Measurements from ENCODE around the gene RBMS1. TPM values are rescaled to one million over a fixed set of nuclear protein-coding genes. Genes with fewer than 3 reads are reported as not detected.
A peak's percentile ranks its signal among the peaks of the same experiment; 100 is the strongest.

Gene RBMS1
- total and polyA plus RNA-seq, 2 of the 4 experiments (the other 2 are of a cell fraction) = 43.5 to 64.9 TPM

GRCh38 chr2:160420711-160421110, 72.9 kb downstream of the RBMS1 start:
- H3K14ac ChIP-seq (replicated peaks; ENCODE audit: low read depth, low read length) = no peak overlapping the region; the same call in 1 of the 2 replicates
- intact Hi-C loops (cut with micrococcal nuclease) = no loop called here
- peak overlapping the region; percentile 36; the same call in 1 of the 3 replicates for H2BK15ac ChIP-seq (ENCODE audit: low read depth, low read length)
- peak overlapping the region in 1 of 2 experiments; percentile 61; a peak in 1 of 4 replicates for H4K8ac ChIP-seq (ENCODE audit: low read depth in 2 of 2, low read length in 2 of 2)
- DNase-seq = no peak
- CTCF ChIA-PET = no interaction called here
- no TSS peak for BruUV-seq (replicated peaks)
- in situ Hi-C loops (cut with MboI; ENCODE audit: low sequenced_read_pairs) = no loop called here
- ATAC-seq (ENCODE audit: low read depth) = no peak
- no peaks in the 10 kb centered on the region; the same call in 1 of the 2 replicates for H3K36me3 ChIP-seq (ENCODE audit: control insufficient read depth, insufficient read depth, low read length)
- peak overlapping the region; percentile 59 for H2BK5ac ChIP-seq (ENCODE audit: low read depth, low read length, poor library complexity, severe bottlenecking)
- H4K5ac ChIP-seq (ENCODE audit: low read depth, low read length) = peak overlapping the region; percentile 80; the same call in 1 of the 2 replicates
- no CpG with 5 or more reads among the region's 4 CpGs for WGBS, 2 experiments (ENCODE audit: extremely low coverage in 2 of 2, insufficient read length in 1 of 2)
- H3K27me3 ChIP-seq (ENCODE audit: control insufficient read depth, insufficient read depth, low read length) = no peaks in the 10 kb centered on the region
- no peak overlapping the region for H3K56ac ChIP-seq (ENCODE audit: extremely low read depth, insufficient read depth, low read length)
- peaks cover 19 to 58% of the 10 kb centered on the region in 2 experiments for H3K79me1 ChIP-seq (ENCODE audit: low read depth in 1 of 2, low read length in 2 of 2)
- peak overlapping the region; percentile 9; the same call in 1 of the 2 replicates for H3K23ac ChIP-seq (ENCODE audit: low read depth, low read length)
- H3K27ac ChIP-seq (ENCODE audit: insufficient read depth, low read length) = peak overlapping the region; percentile 57; the same call in 1 of the 2 replicates
- H3K9ac ChIP-seq (ENCODE audit: low read depth, low read length) = no peak overlapping the region; the same call in 1 of the 2 replicates
- peaks cover 13% of the 10 kb centered on the region for H3K9me1 ChIP-seq (ENCODE audit: insufficient read depth, low read length)
- no peak overlapping the region for H4K91ac ChIP-seq (ENCODE audit: insufficient read depth, low read depth, low read length)
- H2BK120ac ChIP-seq (ENCODE audit: low read depth, low read length) = no peak overlapping the region
- H3K4me1 ChIP-seq (ENCODE audit: control insufficient read depth, insufficient read depth, low read length) = peaks cover 19% of the 10 kb centered on the region
- H3K4me2 ChIP-seq (ENCODE audit: low read depth, low read length) = peak overlapping the region; percentile 62; the same call in 1 of the 2 replicates
- no peak for TF ChIP-seq FOS (IDR thresholded peaks at IDR 0.05; ENCODE audit: low read depth, low read length)
- no peak for TF ChIP-seq BHLHE40 (IDR thresholded peaks at IDR 0.05; ENCODE audit: low read depth, low read length)
- no peak for TF ChIP-seq MXI1 (IDR thresholded peaks at IDR 0.05; ENCODE audit: borderline replicate concordance, low read depth, low read length)
- no peak for TF ChIP-seq MAZ (IDR thresholded peaks at IDR 0.05; ENCODE audit: borderline replicate concordance, low read depth, low read length)
- no peak for TF ChIP-seq CHD1 (IDR thresholded peaks at IDR 0.05; ENCODE audit: low read depth, low read length)
- no peak for TF ChIP-seq USF2 (IDR thresholded peaks at IDR 0.05; ENCODE audit: low read depth, low read length)
- no peak for TF ChIP-seq CEBPB (IDR thresholded peaks at IDR 0.05; ENCODE audit: low read depth, low read length)
- dilution Hi-C loops (cut with HindIII; ENCODE audit: low sequenced_read_pairs, unreplicated experiment) = no loop called here
- H3K18ac ChIP-seq (ENCODE audit: low read depth, low read length) = peak overlapping the region; percentile 76; the same call in 1 of the 2 replicates
- H3K4me3 ChIP-seq (ENCODE audit: insufficient read depth, low read depth, low read length) = no peak overlapping the region
- H2AK9ac ChIP-seq (replicated peaks; ENCODE audit: low read depth, low read length, poor library complexity) = no peak overlapping the region
- H2BK20ac ChIP-seq (ENCODE audit: low read depth, low read length) = 0 out of 2 replicates have a peak overlapping the region, but pooled peaks have one; percentile 50
- POLR2A ChIA-PET (ENCODE audit: unreplicated experiment) = no interaction called here
- H3K9me3 ChIP-seq (ENCODE audit: control insufficient read depth, insufficient read depth, low read length) = no peaks in the 10 kb centered on the region
- no peak overlapping the region for H2AFZ ChIP-seq (replicated peaks; ENCODE audit: low read length, poor library complexity)
- H2AK5ac ChIP-seq (ENCODE audit: low read depth, low read length) = peak overlapping the region; percentile 42; the same call in 1 of the 2 replicates
- H4K20me1 ChIP-seq (ENCODE audit: insufficient read depth, low read length) = peaks cover 8% of the 10 kb centered on the region; the same call in 1 of the 2 replicates
- H3K4ac ChIP-seq (ENCODE audit: low read depth, low read length) = peak overlapping the region; percentile 14; the same call in 1 of the 2 replicates

All from IMR-90 (cell line).